Mesenchymal stem cell (in vitro differentiated cells and primary cell): ENCODE results near the gene HMGXB4.
A peak's percentile ranks its signal among the peaks of the same experiment; 100 is the strongest.

Source experiments
- DNase-seq: peaks from one replicate; pipeline ENCODE4 v3.0.0-alpha.2; 2013
- H2AFZ ChIP-seq: one replicate; pipeline ENCODE4 v1.6.1; 2013; ENCODE audit warnings: low read depth, mild to moderate bottlenecking, control low read depth, inconsistent platforms, low read length, moderate library complexity
- H2AK5ac ChIP-seq: 2 replicates; pipeline ENCODE4 v1.6.1; 2013; ENCODE audit warnings: low read length, moderate library complexity, mild to moderate bottlenecking, inconsistent platforms; ENCODE audit not compliant: severe bottlenecking
- H2BK120ac ChIP-seq: one replicate; pipeline ENCODE4 v1.6.1; 2013; ENCODE audit warnings: low read depth, mild to moderate bottlenecking, inconsistent platforms, low read length, moderate library complexity
- H2BK12ac ChIP-seq, 2 experiments: one replicate each; pipeline ENCODE4 v1.6.1; 2013; ENCODE audit warnings: inconsistent platforms in 2 of 2, low read length in 2 of 2, mild to moderate bottlenecking in 2 of 2, moderate library complexity in 2 of 2, control low read depth in 1 of 2
- H2BK15ac ChIP-seq: one replicate; pipeline ENCODE4 v1.6.1; 2013; ENCODE audit warnings: mild to moderate bottlenecking, low read depth, inconsistent platforms; ENCODE audit not compliant: poor library complexity, severe bottlenecking
- H2BK5ac ChIP-seq: 2 replicates; pipeline ENCODE4 v1.6.1; 2013; ENCODE audit warnings: low read depth, mild to moderate bottlenecking, low read length, control low read depth, inconsistent platforms; ENCODE audit not compliant: poor library complexity, severe bottlenecking
- H3K14ac ChIP-seq, 2 experiments: one replicate each; pipeline ENCODE4 v1.6.1; 2013; ENCODE audit warnings: inconsistent platforms in 2 of 2, low read length in 2 of 2, control low read depth in 1 of 2, mild to moderate bottlenecking in 1 of 2, moderate library complexity in 1 of 2
- H3K18ac ChIP-seq, 2 experiments: one replicate each; pipeline ENCODE4 v1.6.1; 2013; ENCODE audit warnings: inconsistent platforms in 2 of 2, low read length in 2 of 2, control low read depth in 1 of 2, low read depth in 1 of 2, mild to moderate bottlenecking in 1 of 2
- H3K23ac ChIP-seq, 2 experiments: one replicate each; pipeline ENCODE4 v1.6.1; 2013; ENCODE audit warnings: inconsistent platforms in 2 of 2, low read length in 2 of 2, mild to moderate bottlenecking in 2 of 2, moderate library complexity in 2 of 2, control low read depth in 1 of 2
- H3K27ac ChIP-seq: 2 replicates; pipeline ENCODE4 v1.5.1; 2013; ENCODE audit warnings: mild to moderate bottlenecking, moderate library complexity, low read length, control low read depth, inconsistent platforms; ENCODE audit not compliant: poor library complexity, severe bottlenecking
- H3K27me3 ChIP-seq, 2 experiments: 2 replicates each; pipeline versions ENCODE4 v1.6.1 to v1.7.0; 2013; ENCODE audit warnings: low read length in 2 of 2, mild to moderate bottlenecking in 2 of 2, moderate library complexity in 2 of 2, control low read depth in 1 of 2, inconsistent platforms in 1 of 2; ENCODE audit not compliant: control insufficient read depth in 1 of 2, insufficient read depth in 1 of 2
- H3K36me3 ChIP-seq, 2 experiments: 2 replicates each; pipeline versions ENCODE4 v1.6.1 to v1.7.0; 2013; ENCODE audit warnings: low read length in 2 of 2, control low read depth in 1 of 2, inconsistent platforms in 1 of 2, low read depth in 1 of 2, mild to moderate bottlenecking in 1 of 2; ENCODE audit not compliant: insufficient read depth in 2 of 2, control insufficient read depth in 1 of 2
- H3K4ac ChIP-seq, 2 experiments: one replicate each; pipeline ENCODE4 v1.6.1; 2013; ENCODE audit warnings: inconsistent platforms in 2 of 2, low read length in 2 of 2, mild to moderate bottlenecking in 2 of 2, moderate library complexity in 2 of 2, control low read depth in 1 of 2, low read depth in 1 of 2
- H3K4me1 ChIP-seq: 2 replicates; pipeline ENCODE4 v1.6.1; 2013; ENCODE audit warnings: low read depth, low read length, control low read depth; ENCODE audit not compliant: control insufficient read depth, insufficient read depth
- H3K4me2 ChIP-seq: 2 replicates; pipeline ENCODE4 v1.6.1; 2013; ENCODE audit warnings: low read length, mild to moderate bottlenecking, inconsistent platforms; ENCODE audit not compliant: poor library complexity, severe bottlenecking
- H3K4me3 ChIP-seq, 2 experiments: 2 replicates each; pipeline versions ENCODE4 v1.5.1 to v1.7.0; 2013; ENCODE audit warnings: low read length in 2 of 2, mild to moderate bottlenecking in 2 of 2, control low read depth in 1 of 2, low read depth in 1 of 2; ENCODE audit not compliant: insufficient read depth in 1 of 2
- H3K79me1 ChIP-seq: replicated peaks from 2 replicates; pipeline ENCODE4 v1.6.1; 2013; ENCODE audit warnings: mild to moderate bottlenecking, control low read depth, low read length, inconsistent platforms; ENCODE audit not compliant: poor library complexity, severe bottlenecking
- H3K9ac ChIP-seq: 2 replicates; pipeline ENCODE4 v1.7.0; 2013; ENCODE audit warnings: mild to moderate bottlenecking, low read length, moderate library complexity
- H3K9me3 ChIP-seq: 2 replicates; pipeline ENCODE4 v1.7.0; 2013; ENCODE audit warnings: mild to moderate bottlenecking, low read length; ENCODE audit not compliant: control insufficient read depth
- H4K8ac ChIP-seq: one replicate; pipeline ENCODE4 v1.6.1; 2013; ENCODE audit warnings: inconsistent platforms, mild to moderate bottlenecking, low read length, moderate library complexity
- H4K91ac ChIP-seq: one replicate; pipeline ENCODE4 v1.6.1; 2013; ENCODE audit warnings: mild to moderate bottlenecking, low read length, inconsistent platforms
- WGBS: methylation state at CpG from one replicate; pipeline ENCODE4 v1.1.7; 2013; ENCODE audit warnings: mixed read lengths; 5-methylcytosine and 5-hydroxymethylcytosine counted together

HMGXB4 gene

GRCh38 chr22:35312198-35313059 lies 55.1 kb downstream of the HMGXB4 start:
- Histone ChIP-seq H2AK5ac (peak overlapping the region; percentile 21), H2BK12ac (no peak overlapping the region), H3K79me1 (peaks cover 47% of the 10 kb centered on the region), H3K18ac (no peak overlapping the region), H3K9ac (peak overlapping the region; percentile 45), H2BK15ac (no peak overlapping the region), H3K36me3 (peaks cover 13 to 30% of the 10 kb centered on the region in 2 experiments), H3K27ac (peak overlapping the region; percentile 31), H3K4me2 (no peak overlapping the region), H3K4ac (no peak overlapping the region), H3K23ac (no peak overlapping the region), H4K91ac (no peak overlapping the region), H3K14ac (no peak overlapping the region), H3K9me3 (no peaks in the 10 kb centered on the region), H2BK120ac (no peak overlapping the region), H2BK5ac (peak overlapping the region; percentile 53), H3K27me3 (no peaks in the 10 kb centered on the region), H4K8ac (no peak overlapping the region), H2AFZ (no peak overlapping the region), H3K4me3 (no peak overlapping the region), H3K4me1 (peaks cover 46% of the 10 kb centered on the region)
- WGBS = 84% methylated on average over 13 of the region's 13 CpGs
- no peak for DNase-seq

- Histone ChIP-seq H2BK15ac (no peak overlapping the region), H3K14ac (no peak overlapping the region), H2BK5ac (no peak overlapping the region), H3K27me3 (no peaks in the 10 kb centered on the region), H3K4me2 (peak overlapping the region; percentile 12), H3K23ac (no peak overlapping the region), H2BK120ac (no peak overlapping the region), H3K9me3 (no peaks in the 10 kb centered on the region), H2AFZ (no peak overlapping the region), H3K36me3 (peaks cover 24 to 40% of the 10 kb centered on the region in 2 experiments), H3K18ac (no peak overlapping the region), H4K8ac (no peak overlapping the region), H3K27ac (peak overlapping the region; percentile 75), H2BK12ac (no peak overlapping the region), H3K4ac (no peak overlapping the region), H3K79me1 (peaks cover 47% of the 10 kb centered on the region), H3K4me1 (peaks cover 51% of the 10 kb centered on the region), H4K91ac (no peak overlapping the region), H3K9ac (peak overlapping the region; percentile 45), H2AK5ac (no peak overlapping the region), H3K4me3 (no peak overlapping the region)
- 74% methylated on average over 13 of the region's 14 CpGs for WGBS
- peak; percentile 81 for DNase-seq
Observed at GRCh38 chr22:35313311-35314121, 56.2 kb downstream of the HMGXB4 start.

- Histone ChIP-seq H3K36me3 (peaks cover 32 to 49% of the 10 kb centered on the region in 2 experiments), H3K4me3 (no peak overlapping the region), H2BK120ac (no peak overlapping the region), H3K18ac (no peak overlapping the region), H3K9ac (peak overlapping the region; percentile 41), H3K9me3 (no peaks in the 10 kb centered on the region), H3K4me2 (peak overlapping the region; percentile 12), H3K4ac (no peak overlapping the region), H3K4me1 (peaks cover 51% of the 10 kb centered on the region), H3K27me3 (no peaks in the 10 kb centered on the region), H3K27ac (peak overlapping the region; percentile 75), H2AK5ac (peak overlapping the region; percentile 47), H2BK12ac (no peak overlapping the region), H4K8ac (no peak overlapping the region), H3K14ac (no peak overlapping the region), H3K79me1 (peaks cover 44% of the 10 kb centered on the region), H4K91ac (no peak overlapping the region), H2BK5ac (no peak overlapping the region), H3K23ac (no peak overlapping the region), H2BK15ac (peak overlapping the region; percentile 4), H2AFZ (no peak overlapping the region)
- DNase-seq = no peak
- WGBS = 90% methylated on average over 15 of the region's 16 CpGs
Observed at GRCh38 chr22:35314161-35314942, 57.1 kb downstream of the HMGXB4 start.
